GM19099 (cell line): ENCODE data around the gene HMMR.

ENCODE experiments used
- POLR2A ChIP-seq: IDR thresholded peaks from 3 replicates; pipeline ENCODE4 v1.6.1; 2011; ENCODE audit warnings: low read depth; ENCODE audit not compliant: insufficient read length; ENCODE audit errors: extremely low read depth

Gene HMMR

DNA sequence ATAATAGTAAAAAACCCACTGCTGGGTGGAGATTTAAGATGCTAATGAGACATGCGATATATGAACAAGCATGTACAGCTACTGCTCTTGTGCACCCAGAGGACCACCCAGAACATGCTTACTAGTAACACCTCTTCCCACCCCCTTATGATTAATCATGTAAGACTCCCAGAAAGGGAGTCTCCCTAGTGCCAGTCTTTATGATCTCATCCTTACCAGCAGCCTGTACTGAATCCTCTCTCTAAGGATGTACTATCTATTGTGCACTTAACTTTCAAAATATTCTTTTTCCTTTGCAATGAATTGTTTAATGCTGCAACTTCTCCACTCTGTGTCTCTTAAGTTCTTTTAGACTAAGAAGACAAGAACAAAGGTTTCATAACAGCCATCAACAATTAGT, 35.9 kb downstream of the HMMR start:
- TF ChIP-seq POLR2A = no peak

DNA sequence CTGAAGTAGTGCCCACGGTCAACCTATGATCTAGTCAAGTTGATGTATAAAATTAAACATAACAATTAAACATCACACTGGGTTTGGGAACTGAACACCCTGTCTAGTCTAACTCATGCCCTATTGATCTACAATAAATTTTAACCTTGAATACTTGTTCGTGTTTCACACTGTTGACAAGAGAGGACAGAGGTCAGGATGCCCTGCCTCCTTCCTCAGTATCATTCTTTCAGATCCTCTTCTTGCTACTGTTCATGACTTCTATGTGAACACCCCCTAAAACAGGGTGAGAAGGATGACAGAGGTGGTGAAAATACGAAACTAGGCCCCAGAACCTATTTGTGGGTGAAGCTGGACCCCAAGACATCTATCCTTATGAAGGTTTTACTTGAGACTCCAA, 36.9 kb downstream of the HMMR start:
- no peak for TF ChIP-seq POLR2A

DNA sequence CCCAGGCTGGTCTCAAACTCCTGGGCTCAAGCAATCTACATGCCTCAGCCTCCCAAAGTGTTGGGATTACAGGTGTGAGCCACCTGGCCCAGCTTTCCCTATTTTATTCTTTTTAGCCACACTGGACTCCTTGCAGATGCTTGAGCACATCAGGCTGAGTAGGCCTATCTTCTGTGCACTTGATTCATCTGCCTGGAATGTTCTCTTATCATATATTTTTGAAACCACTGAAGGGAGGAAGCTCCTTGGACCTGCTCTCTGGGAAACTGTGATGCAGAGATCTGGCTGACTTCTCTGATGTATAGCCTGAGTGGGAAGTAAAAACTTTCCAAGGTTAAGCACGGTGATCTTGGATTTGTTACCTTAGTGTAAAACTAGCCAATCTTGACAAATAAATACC, 38.5 kb downstream of the HMMR start:
- TF ChIP-seq POLR2A = no peak

DNA sequence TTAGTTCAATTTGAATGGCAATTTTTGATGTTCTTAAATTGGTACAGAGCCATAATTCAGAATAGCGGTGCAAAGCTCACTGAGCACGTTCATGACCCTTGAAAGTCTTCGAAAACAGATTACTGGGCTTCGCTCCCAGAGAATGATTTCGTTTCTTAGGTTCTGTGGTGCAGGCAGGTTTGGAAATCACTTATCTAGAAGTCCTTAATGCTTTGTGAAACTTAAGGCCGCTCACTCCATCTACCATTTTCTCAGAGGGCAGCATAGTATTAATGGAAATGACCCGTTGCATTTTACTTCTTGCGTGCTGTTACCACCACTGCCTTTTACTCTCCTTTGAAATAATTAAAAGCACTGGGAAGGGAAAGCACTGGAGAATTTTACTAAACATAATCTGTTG, 42.1 kb downstream of the HMMR start:
- TF ChIP-seq POLR2A = no peak

DNA sequence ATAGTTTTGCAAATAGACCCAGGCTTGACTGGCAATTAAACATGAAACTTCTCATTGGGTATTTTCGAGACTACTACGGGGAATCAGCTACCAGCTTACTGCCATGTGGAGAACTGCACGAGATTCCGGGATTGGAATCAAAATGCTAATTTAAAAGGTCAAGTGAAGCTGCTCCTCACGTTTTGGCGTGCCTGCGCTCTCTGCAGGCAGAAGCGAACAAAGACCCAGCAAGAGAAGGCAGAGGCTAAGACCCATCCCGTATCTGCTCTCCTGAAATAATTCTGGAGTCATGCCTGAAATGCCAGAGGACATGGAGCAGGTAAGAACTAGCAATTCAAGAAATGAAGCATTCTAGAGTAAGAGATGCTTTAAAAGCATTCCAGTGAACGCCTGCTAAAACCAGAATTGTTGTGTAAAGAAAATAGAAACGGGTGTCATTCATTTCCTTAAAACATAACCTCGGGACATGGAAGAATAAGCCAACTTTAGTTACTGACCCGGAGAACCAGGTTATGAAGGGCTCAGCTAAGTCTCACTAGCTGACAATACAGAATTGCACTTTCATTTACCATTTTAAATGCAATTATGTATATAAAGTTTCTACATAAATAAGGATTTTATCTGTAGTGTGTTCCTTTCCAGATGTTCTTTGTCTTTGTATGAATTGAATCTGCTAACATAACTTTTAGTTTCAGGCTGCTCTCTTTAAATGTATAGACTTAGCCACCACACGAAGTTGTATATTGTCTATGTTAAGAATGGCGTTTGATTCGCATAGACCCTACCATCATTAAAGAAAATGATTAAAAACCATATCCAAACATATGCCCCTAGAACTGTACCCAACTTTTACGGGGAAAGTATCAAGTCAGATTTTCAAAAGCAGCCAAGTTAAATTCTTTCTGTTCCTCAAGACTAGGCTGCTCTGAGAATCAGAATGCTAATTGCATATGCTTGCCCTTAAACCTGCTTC, 43.0 kb downstream of the HMMR start:
- peak; percentile 44 for TF ChIP-seq POLR2A

DNA sequence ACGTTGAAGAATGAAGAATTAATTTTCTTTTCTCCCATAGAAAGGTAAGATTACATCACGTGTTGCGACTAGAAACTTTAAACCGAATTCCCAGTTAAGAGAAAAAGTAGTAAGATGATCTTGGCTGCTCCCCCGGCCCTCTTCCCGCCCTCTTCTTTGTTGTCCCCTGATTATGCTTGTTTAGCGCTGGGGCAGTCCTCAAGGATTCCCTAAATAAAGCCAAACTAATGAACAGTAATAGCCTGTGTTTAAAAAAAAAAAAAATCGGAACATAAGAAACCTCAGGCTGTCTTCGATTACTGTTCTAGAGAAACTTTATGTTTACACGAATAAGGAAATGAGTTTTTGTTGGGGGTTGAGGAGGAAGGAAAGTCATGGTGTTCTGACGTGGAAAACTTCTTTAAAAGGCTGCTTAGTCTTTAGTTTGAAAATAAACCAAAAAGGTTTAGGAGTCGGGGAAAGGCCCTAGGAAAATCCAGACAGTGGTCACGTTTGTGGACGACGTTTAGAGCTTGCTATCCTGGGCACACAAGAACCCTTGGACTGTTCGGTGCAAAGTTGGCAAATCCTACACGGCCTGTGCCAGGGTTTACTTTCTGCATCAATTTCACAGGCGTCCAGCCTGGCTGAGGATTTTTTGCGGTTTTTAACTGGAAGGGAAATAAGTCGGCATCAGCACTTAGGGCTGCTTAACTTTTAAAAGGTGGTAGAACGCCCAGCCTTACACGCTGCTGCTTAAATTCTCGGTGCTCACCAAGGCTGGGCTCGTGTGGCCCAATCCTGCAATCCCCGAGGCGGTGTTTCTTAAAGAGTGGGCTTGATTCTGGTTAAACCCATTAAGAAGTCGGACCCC, 43.9 kb downstream of the HMMR start:
- TF ChIP-seq POLR2A = no peak

DNA sequence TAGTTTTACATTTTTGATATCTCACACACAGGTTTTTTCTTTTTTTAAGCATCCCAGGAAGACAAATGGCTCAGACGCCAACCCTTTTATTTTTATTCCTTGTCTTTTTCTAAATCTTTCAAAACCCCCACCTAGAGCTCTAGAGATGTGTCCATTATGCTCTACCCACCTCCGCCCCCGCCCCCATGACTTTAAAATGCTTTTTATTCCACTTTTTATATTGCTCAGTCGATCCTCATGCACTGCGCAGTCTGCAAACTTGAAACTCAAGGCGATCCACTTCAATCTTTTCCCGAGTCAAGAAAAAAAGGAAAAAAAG, 44.6 kb downstream of the HMMR start:
- no peak for TF ChIP-seq POLR2A

DNA sequence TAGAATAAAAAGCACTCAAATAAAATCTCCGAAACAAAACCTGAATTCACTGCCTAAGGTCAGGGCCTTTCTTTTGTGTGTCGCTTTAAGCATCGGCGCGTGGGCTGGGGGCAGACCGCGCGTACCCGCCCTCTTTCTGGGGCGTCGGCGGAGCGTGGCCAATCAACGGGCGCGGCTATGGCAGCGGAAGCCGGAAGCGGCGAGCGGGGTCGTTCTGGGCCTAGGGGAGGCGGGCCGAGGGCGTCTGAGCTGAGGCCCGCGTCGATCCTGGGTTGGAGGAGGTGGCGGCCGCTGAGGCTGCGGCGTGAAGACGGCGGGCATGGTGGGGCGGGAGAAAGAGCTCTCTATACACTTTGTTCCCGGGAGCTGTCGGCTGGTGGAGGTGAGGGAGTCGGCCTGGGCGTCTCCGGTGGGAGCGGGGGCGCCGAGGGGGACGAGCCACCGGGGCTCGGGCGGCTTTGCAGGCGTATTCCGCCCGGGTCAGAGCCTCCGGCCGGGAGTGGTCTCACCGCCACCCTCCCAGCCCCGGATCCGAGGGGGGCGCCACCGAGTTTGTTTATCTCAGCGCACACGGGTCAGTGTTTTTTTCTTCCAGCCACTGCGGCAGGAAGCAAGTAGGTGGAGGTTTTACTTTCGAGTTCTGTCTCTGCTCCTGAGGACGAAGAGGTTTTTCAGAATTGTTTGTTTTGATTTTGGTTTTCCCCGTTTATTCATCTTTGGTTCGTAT, 45.1 kb downstream of the HMMR start, which contains the start of gene MAT2B:
TSS of gene MAT2B (plus strand) at position 252 of the 727 bp plus-strand sequence. CDS start at position 320, 68 bp downstream.
- TF ChIP-seq POLR2A = peak; percentile 94

DNA sequence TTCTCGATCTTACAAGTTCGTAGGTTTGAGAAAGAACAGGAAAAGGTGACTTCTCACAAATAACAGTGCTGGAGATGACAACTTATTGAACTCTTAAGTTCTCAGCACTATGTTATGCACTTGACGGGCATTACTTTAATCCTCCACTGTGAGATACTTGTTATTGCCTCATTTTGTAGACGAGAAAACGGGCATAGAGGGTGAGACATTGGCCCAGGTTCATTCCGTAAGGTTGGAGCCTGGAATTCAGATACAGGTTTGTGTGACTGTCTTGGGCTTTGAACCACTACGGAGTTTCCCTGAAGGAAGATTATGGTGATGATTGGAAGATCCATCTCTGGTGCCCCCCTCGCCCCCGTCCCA, 45.6 kb downstream of the HMMR start:
- TF ChIP-seq POLR2A = no peak

DNA sequence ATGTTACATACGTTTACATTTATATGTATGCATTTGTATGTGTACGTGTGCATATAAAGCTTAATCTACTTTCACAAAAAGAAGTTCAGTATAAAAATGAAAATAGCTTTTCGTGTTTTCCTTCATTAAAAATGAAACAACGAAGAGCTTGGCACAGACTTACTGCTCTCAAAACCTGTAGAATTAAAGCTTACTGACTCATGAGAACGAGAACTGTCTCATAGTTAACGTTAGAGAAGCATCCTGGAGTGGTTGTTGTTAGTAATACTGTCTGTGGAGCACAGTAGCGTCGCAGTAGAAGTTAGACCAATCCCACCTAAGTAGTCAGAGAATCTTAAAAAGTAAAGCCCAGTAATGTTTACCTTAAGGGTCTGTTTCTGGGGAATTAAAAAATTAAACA, 46.3 kb downstream of the HMMR start:
- no peak for TF ChIP-seq POLR2A

DNA sequence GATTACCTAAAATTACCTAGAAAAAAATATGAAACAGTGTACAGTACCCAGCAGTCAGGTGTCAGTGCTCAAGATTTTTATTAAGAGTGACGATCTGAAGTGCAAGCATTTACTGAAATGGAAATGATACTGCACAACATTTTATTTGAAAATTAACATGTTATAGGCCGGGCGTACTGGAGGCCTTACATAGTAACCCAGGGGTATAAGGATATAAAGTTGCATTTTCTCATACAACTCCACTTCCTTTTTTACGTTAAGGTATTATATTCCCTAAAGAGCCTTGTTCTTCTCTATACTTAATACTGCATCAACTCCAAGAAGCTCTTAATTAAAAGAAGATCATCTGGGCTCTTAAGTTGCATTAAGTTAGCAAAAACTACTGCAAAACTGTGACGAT, 48.3 kb downstream of the HMMR start:
- TF ChIP-seq POLR2A = no peak

DNA sequence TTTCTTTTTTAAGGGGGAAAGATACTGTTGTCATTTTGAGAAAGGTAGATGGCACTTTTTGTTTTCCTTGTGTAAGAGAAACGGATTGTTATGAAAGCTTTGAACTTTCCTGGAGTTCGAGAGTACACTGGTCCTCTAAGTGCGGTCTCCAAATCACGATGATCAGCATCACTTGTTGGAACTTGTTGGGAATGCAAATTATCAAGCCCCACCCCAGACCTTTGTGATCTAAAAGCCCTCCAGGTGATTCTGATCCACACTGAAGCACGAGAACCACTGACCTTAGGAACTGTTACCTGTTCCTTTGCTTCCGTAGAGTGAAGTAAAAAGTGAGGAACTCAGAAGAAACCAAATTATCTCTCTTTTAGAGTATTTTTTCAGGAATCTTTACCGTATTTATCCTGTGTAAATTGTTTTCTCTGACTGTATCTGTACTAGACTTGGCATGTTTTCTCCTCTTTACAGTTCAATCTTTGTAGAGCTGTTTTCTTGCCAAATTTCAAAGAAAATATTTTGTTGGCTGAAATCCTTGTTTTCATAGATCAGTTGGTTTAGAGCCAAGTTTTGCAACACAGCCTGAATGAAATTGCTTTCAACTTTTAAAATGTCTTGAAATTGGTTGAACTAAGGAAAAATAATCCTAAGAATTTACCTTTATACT, 49.0 kb downstream of the HMMR start:
- TF ChIP-seq POLR2A = no peak

DNA sequence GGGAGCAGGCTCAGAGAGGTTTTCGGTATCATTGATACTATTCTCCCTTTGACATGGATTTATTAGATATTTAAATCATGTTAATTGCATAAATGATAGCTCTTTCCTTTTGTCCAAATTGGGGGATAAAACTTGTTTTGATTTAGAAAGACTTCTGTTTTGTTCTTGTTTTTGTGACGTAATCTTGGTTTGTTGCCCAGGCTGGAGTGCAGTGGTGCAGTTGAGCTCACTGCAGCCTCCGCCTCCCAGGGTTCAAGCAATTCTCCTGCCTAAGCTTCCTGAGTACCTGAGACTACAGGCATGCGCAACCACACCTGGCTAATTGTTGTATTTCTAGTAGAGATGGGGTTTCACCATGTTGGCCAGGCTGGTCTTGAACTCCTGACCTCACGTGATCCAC, 52.1 kb downstream of the HMMR start:
- no peak for TF ChIP-seq POLR2A

DNA sequence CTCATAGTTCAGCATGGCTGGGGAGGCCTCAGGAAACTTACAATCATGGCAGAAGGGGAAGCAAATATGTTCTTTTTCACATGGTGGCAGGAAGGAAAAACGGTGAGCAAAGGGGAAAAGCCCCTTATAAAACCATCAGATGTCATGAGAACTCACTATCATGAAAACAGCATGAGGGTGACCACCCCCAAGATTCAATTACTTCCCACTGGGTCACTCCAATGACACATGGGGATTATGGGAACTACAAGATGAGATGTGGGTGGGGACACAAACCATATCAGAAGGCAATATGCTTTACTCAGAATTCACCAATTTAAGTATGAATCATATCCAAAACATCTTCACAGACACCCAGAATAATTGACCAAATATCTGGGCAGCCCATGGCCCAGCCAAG, 64.7 kb downstream of the HMMR start:
- no peak for TF ChIP-seq POLR2A

DNA sequence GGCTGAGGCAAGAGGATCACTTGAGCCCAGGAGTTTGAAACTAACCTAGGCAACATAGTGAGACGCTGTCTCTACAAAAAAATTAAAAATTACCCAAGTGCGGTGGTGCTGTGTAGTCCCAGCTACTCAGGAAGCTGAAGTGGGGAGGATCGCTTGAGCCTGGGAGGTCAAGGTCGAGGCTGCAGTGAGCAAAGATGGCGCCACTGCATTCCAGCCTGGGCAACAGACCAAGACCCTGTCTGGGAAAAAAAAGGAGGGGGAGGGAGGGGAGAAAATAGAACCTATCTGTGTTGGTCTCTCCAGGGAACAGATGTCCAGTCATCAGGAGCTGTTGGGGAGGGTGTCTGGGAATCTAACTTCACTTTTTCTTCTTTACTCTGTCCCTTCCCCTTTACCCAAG, 69.3 kb downstream of the HMMR start:
- TF ChIP-seq POLR2A = no peak

DNA sequence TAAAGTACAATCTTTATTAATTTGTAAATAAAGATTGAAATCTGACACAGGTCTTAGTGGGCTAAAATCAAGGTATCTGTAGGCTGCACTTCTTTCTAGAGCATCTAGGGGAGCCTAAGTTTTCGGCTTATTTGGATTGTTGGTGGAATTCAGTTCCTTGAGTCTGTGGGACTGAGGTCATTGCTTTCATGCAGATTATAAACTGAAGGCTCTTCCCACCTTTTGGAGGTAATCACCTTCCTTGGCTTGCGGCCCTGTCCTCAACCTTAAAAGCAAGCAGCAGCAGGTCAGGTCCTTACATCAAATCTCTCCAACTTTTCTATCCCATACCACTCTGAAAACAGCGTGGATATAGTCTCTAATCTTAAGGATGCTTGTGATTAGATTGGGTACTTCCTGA, 70.8 kb downstream of the HMMR start:
- no peak for TF ChIP-seq POLR2A
